Keratinocyte (primary cell): ENCODE results near the gene ADGRB3. TPM values are rescaled to one million over a fixed set of nuclear protein-coding genes. Genes with fewer than 3 reads are reported as not detected.

ENCODE experiments used
- DNase-seq: peaks from one replicate; pipeline ENCODE4 v3.0.0-alpha.2; 2011; ENCODE audit warnings: low read depth, missing footprints, low spot score
- FAIRE-seq: peaks from 2 replicates; lab custom pipeline; 2011; peaks lifted over from hg19 to GRCh38; lab: Jason Lieb, UNC
- H2AFZ ChIP-seq: 2 replicates; pipeline ENCODE4 v1.6.0; 2012; ENCODE audit warnings: low read length, control low read depth, inconsistent platforms; ENCODE audit not compliant: control insufficient read depth
- H3K27ac ChIP-seq: 2 replicates; pipeline ENCODE4 v1.5.1; 2011; ENCODE audit warnings: low read length; ENCODE audit not compliant: control insufficient read depth, insufficient read depth
- H3K27me3 ChIP-seq: 3 replicates; pipeline ENCODE4 v1.6.0; 2011; ENCODE audit warnings: low read length; ENCODE audit not compliant: control insufficient read depth, insufficient read depth; ENCODE audit errors: extremely low read depth
- H3K36me3 ChIP-seq, 2 experiments: 2 replicates in 1 of 2; 3 replicates in 1 of 2; pipeline ENCODE4 v1.5.1; 2011; ENCODE audit warnings: low read length in 2 of 2, mild to moderate bottlenecking in 1 of 2; ENCODE audit not compliant: control insufficient read depth in 2 of 2, insufficient read depth in 2 of 2; ENCODE audit errors: extremely low read depth in 1 of 2
- H3K4me1 ChIP-seq: 3 replicates; pipeline ENCODE4 v1.5.1; 2011; ENCODE audit warnings: low read length; ENCODE audit not compliant: control insufficient read depth, insufficient read depth; ENCODE audit errors: extremely low read depth
- H3K4me2 ChIP-seq: 3 replicates; pipeline ENCODE4 v1.6.0; 2011; ENCODE audit warnings: low read depth, low read length; ENCODE audit not compliant: control insufficient read depth, insufficient read depth; ENCODE audit errors: extremely low read depth
- H3K4me3 ChIP-seq, 3 experiments: fragments of 200-600 bp in 1 of 3; sonication (generic) in 1 of 3; 2 replicates in 2 of 3; 3 replicates in 1 of 3; pipeline ENCODE4 v1.5.1; 2011 to 2016; ENCODE audit warnings: low read length in 3 of 3, mild to moderate bottlenecking in 3 of 3, control low read depth in 2 of 3, inconsistent platforms in 1 of 3, low read depth in 1 of 3, mixed read lengths in 1 of 3, mixed run types in 1 of 3, moderate library complexity in 1 of 3; ENCODE audit not compliant: control insufficient read depth in 2 of 3, insufficient read depth in 2 of 3; ENCODE audit errors: extremely low read depth in 1 of 3
- H3K79me2 ChIP-seq: 2 replicates; pipeline ENCODE4 v1.6.0; 2012; ENCODE audit warnings: low read length; ENCODE audit not compliant: control insufficient read depth, insufficient read depth
- H3K9ac ChIP-seq: 3 replicates; pipeline ENCODE4 v1.6.0; 2011; ENCODE audit warnings: low read length; ENCODE audit not compliant: control insufficient read depth, insufficient read depth; ENCODE audit errors: extremely low read depth
- H3K9me1 ChIP-seq: 3 replicates; pipeline ENCODE4 v1.6.0; 2011; ENCODE audit warnings: low read length; ENCODE audit not compliant: control insufficient read depth, insufficient read depth; ENCODE audit errors: extremely low read depth
- H3K9me3 ChIP-seq: 2 replicates; pipeline ENCODE4 v1.5.1; 2012; ENCODE audit warnings: low read depth, low read length; ENCODE audit not compliant: control insufficient read depth
- H4K20me1 ChIP-seq: 3 replicates; pipeline ENCODE4 v1.6.0; 2011; ENCODE audit warnings: low read length; ENCODE audit not compliant: control insufficient read depth, insufficient read depth; ENCODE audit errors: extremely low read depth
- EZH2 ChIP-seq: IDR thresholded peaks from one replicate; pipeline ENCODE4 v1.6.1; 2012; ENCODE audit warnings: inconsistent platforms, mild to moderate bottlenecking, low read length, moderate library complexity
- dilution Hi-C: fragments of 300-500 bp; cut with MboI; formaldehyde crosslinking; loops from one replicate; pipeline ENCODE4 v1.7.0; 2020; ENCODE audit warnings: low sequenced_read_pairs; ENCODE audit not compliant: extremely low pct_ligation_motif_present
- polyA plus RNA-seq, 5 experiments: library from polyadenylated mRNA; depleted of rRNA in 3 of 5; stranded (reverse) in 3 of 5; stranded (forward) in 1 of 5; unstranded in 1 of 5; fragments of >200 nt; gene quantifications; 1 replicate in 1 of 5; 2 replicates in 3 of 5; 3 replicates in 1 of 5; pipeline versions ENCODE4 v1.2.1 to v1.2.3, GENCODE V29; 2011 to 2012; ENCODE audit warnings: missing spikeins in 2 of 5, low read depth in 1 of 5, low replicate concordance in 1 of 5
- TF ChIP-seq, protein P1 (sequence below), 3 experiments: IDR thresholded peaks in 1 of 3; conservative IDR thresholded peaks in 1 of 3; optimal IDR thresholded peaks in 1 of 3; 2 replicates in 2 of 3; 3 replicates in 1 of 3; pipeline versions ENCODE3 to v1.5.1; 2011; ENCODE audit warnings: low read length in 3 of 3, mild to moderate bottlenecking in 3 of 3, moderate library complexity in 2 of 3, control low read depth in 1 of 3, inconsistent platforms in 1 of 3; ENCODE audit not compliant: insufficient read depth in 2 of 3; ENCODE audit errors: extremely low read depth in 1 of 3

Gene ADGRB3
- polyA plus RNA-seq, 1 donor (not counting 4 experiments of a cell fraction or from before 2014, with no cell fraction given), result not detected

DNA sequence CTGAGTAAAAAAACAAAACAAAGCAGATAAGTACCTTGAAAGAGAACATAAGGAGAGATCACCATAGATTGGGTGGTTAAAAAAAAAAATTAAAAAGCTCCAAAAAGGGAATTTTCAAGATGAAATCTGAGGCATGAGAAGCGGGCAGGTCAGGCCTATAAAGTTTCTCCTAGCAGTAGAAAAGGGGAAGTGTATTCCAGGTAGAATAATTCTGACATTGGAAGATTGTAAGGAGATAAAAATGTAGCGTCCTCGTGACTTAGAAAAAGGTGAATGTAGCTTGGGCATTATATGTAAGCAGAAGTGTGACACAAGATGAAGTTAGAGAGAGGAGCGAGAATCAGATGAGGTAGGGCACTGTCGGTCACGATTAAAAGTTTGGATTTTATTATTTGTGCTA is 9.1 kb upstream of the ADGRB3 start:
- no peaks in the 10 kb centered on the region for H3K79me2 ChIP-seq
- H3K4me3 ChIP-seq, result no peak overlapping the region
- no peak overlapping the region for H3K27ac ChIP-seq
- no peak overlapping the region for H2AFZ ChIP-seq
- H3K27me3 ChIP-seq, result no peaks in the 10 kb centered on the region
- no peaks in the 10 kb centered on the region for H3K9me3 ChIP-seq
- H3K9me1 ChIP-seq, result no peaks in the 10 kb centered on the region
- DNase-seq (no peak), FAIRE-seq (no peak)
- no peak for TF ChIP-seq EZH2
- TF ChIP-seq, protein P1, sequence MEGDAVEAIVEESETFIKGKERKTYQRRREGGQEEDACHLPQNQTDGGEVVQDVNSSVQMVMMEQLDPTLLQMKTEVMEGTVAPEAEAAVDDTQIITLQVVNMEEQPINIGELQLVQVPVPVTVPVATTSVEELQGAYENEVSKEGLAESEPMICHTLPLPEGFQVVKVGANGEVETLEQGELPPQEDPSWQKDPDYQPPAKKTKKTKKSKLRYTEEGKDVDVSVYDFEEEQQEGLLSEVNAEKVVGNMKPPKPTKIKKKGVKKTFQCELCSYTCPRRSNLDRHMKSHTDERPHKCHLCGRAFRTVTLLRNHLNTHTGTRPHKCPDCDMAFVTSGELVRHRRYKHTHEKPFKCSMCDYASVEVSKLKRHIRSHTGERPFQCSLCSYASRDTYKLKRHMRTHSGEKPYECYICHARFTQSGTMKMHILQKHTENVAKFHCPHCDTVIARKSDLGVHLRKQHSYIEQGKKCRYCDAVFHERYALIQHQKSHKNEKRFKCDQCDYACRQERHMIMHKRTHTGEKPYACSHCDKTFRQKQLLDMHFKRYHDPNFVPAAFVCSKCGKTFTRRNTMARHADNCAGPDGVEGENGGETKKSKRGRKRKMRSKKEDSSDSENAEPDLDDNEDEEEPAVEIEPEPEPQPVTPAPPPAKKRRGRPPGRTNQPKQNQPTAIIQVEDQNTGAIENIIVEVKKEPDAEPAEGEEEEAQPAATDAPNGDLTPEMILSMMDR (optimal IDR thresholded peaks at IDR 0.05 in 1 of 3, IDR thresholded peaks at IDR 0.05 in 1 of 3, conservative IDR thresholded peaks at IDR 0.05 in 1 of 3; ENCODE audit: extremely low read depth in 1 of 3, insufficient read depth in 2 of 3, low read length in 3 of 3), result no peak
- dilution Hi-C loops, result no loop called here
- no peak overlapping the region for H3K9ac ChIP-seq
- H3K4me1 ChIP-seq, result no peaks in the 10 kb centered on the region
- H4K20me1 ChIP-seq, result no peaks in the 10 kb centered on the region
- H3K4me2 ChIP-seq, result no peak overlapping the region
- no peaks in the 10 kb centered on the region for H3K36me3 ChIP-seq

DNA sequence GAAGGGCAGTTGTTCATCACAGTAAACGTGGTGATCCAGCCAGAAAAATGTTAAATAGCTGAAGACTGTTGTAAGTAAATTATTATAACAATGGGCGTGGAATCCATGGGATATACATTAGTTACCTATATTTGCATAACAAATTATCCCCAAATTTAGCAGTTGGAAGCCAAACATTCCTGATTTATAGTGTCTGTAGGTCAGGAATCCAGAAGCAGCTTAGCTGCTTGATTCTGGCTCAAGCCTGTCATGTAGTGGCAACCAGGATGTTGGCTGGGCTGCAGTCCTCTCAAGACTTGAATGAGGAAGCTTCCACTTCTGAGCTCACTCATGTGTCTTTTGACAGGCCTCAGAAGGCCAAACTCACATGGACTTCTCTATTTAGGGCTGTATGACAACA is 6.9 kb upstream of the ADGRB3 start:
- DNase-seq, result no peak

More for the DNA sequence above, 6.9 kb upstream of the ADGRB3 start:
- no peaks in the 10 kb centered on the region for H3K9me1 ChIP-seq
- peaks cover 4% of the 10 kb centered on the region for H3K27me3 ChIP-seq
- TF ChIP-seq, protein P1 (optimal IDR thresholded peaks at IDR 0.05 in 1 of 3, IDR thresholded peaks at IDR 0.05 in 1 of 3, conservative IDR thresholded peaks at IDR 0.05 in 1 of 3; ENCODE audit: extremely low read depth in 1 of 3, insufficient read depth in 2 of 3, low read length in 3 of 3), result no peak
- TF ChIP-seq EZH2, result no peak
- no peak overlapping the region for H3K9ac ChIP-seq
- no peak for FAIRE-seq
- H3K36me3 ChIP-seq, result no peaks in the 10 kb centered on the region
- no peaks in the 10 kb centered on the region for H3K9me3 ChIP-seq
- H3K4me3 ChIP-seq, result no peak overlapping the region
- no peak overlapping the region for H2AFZ ChIP-seq
- no peak overlapping the region for H3K4me2 ChIP-seq
- dilution Hi-C loops, result no loop called here
- H3K27ac ChIP-seq, result no peak overlapping the region
- H4K20me1 ChIP-seq, result no peaks in the 10 kb centered on the region
- H3K4me1 ChIP-seq, result no peaks in the 10 kb centered on the region
- no peaks in the 10 kb centered on the region for H3K79me2 ChIP-seq
